UCSD-AML1 (cell line): ENCODE results near the gene SHROOM3.

Experiments
- DNase-seq: peaks from one replicate; lab custom pipeline; 2025; ENCODE audit not compliant: unreplicated experiment; lab: John Stamatoyannopoulos, UW

Gene SHROOM3

DNA sequence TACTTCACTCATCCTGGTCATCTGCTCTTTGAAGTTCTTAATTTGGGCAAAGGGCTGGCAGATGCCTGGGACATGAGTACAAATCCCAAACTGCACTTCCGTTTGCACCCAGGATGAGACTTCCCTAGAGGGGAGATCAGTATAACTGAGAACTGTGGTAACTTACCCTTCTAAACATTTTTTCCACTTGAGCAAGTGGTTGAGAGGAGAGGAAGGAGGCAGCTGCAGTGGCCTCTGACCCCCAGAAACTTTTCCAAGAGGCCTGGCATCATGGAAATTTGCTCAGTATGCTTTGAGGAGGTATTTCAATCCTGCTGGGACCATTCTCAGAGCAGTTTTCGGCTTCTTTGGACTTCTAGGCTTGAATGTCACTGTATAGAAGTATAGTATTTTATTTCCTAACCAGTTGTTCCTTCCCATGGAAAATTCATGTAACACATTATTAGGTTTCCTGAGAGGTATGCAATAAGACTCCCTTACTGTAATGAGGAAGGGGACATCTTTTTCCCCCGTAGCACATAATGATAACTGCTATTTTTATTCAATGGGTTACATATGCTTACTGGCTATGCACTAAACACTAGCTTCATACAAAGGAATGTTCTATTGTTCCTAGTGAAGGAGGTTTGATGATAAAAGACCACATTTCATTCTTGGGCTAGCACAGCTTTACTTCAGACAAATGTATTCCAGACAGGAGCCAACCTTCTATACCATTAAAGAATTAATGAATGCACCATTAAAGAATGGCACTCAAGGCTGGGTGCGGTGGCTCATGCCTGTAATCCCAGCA, 129.3 kb downstream of the SHROOM3 start:
- no peak for DNase-seq

DNA sequence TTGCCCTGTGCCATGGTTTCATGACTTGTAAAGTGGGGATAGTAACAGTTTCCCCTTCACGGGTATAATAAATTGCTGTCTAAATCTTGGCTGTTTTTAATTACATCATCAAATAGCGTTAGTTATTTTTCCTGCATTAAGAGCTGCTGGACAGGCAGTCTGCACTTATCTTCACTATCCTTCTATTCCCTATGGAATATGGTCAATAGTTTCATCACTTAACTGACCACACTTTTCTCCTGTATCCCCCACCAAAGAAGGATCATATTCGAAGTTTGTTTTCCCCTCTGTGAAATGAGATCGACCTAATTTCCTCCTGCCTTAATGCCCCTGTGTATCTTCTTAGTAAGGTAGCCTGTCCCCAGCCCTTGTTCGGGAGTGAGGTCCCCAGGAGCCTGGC, 133.2 kb downstream of the SHROOM3 start:
- no peak for DNase-seq

GRCh38 chr4:76569225-76569624, 134.2 kb downstream of the SHROOM3 start:
- no peak for DNase-seq

DNA sequence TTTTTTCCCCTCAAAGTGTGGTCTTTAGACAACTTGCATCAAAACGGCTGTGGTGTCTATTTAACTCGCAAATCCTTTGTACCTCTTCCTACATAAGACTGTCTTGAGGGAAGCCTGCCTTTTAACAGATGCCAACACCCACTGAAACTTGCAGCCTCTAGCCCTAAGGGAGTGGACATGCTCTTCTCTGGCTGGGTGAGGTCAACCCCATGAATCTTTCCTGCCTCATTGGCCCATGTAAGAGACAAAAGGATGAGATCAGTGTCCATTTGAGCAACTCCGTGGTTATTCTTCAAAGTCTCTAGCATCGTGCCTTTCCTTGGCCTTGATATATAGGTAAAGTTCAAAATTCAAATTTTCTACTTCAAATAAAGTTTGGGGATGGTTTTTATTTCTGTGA, 134.7 kb downstream of the SHROOM3 start:
- no peak for DNase-seq

- no peak for DNase-seq
These were observed 135.3 kb downstream of the SHROOM3 start for GRCh38 chr4:76570141-76570973.

DNA sequence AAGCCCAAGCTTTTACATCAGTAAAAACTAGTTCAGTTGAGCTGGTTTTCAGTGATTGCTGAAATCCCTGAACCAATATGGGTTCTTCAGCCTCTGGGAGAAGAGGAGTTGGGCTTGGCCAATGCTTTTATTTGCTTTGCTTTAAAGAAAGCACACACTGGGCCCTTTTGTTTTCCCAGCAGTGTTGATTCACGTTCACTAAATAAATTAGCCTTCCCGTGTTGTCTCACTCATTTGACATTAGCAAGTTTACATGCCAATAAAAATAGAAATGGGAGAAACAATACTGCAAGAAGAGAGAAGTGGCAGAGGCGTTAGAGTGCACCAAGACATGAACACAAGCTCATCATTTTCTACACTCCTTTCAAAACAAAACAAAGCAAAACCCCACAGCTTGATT, 136.2 kb downstream of the SHROOM3 start:
- no peak for DNase-seq

DNA sequence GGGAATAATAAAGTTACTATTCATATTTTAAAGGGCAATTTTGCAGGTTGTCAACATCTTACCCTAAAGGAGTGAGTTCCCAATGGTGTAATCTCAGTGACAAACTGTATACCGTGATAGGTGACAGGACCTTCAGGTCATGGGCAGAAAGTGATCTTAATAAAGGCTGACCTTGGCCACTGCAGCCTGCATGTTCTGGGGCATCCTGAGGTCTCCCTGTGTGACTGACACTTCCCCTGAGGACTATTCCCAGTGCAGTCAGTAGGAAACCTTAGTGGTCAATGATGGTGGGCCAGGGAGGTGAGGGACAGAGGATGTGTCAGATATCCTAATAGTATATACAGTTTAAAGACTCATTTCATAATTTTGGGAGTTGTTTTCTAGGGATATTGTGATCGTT, 137.2 kb downstream of the SHROOM3 start:
- DNase-seq = no peak

DNA sequence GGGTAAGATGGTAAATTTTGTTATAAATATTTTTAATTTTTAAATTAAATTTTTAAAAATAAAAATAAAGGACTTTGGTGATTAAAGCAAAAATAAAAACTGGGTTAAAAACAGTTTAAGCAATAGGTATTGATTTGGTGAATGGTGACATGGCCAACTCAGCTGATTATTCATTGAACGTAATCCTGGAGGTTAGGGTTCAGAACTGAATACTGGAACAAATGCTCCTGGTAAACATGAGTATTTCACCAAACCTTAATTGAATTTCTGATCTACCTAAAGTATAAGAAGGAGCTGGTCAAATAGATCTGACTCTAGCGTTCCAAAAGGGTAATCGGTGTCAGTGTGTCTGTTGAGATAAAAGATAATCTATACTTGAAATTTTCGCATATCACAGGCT, 141.8 kb downstream of the SHROOM3 start:
- no peak for DNase-seq

- DNase-seq = no peak
These were observed 143.1 kb downstream of the SHROOM3 start for GRCh38 chr4:76578002-76578560.

- DNase-seq = no peak
These were observed 144.8 kb downstream of the SHROOM3 start for GRCh38 chr4:76579596-76580375.

- no peak for DNase-seq
These were observed 146.3 kb downstream of the SHROOM3 start for GRCh38 chr4:76581077-76581962.

DNA sequence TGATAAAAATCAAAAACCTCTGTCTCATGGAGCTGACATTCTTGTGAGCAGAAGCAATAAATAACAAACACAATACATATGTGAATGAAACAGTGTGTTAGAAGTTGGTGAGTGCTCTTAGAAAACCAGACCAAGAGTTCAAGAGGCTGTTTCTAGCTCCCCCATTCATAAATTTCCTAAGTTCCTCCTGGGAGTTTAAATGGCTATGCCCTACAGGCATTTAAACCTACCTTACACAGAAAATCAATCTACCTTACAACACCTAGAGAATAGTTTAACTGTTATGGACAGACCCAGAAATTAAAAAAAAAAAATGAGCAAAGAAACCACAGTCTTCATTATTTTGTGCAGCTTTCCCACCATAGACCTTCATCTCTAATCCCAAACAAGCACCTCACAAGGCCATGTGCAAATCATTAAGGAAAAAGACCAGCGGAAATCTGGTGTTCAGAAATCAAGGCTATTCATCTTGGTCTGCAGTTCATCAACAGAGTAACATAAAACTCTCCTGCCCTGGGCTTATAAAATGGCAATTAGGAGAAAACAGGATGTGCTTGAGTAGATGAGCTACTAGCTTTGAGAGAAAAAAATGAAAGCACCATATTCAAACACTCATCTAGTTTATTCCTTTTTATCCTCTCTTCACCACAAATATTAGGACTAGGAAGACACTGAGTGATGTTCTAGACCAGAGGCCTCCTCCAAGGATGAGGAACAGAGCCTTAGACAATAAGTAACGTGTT, 147.2 kb downstream of the SHROOM3 start:
- no peak for DNase-seq

- no peak for DNase-seq
These were observed 147.7 kb downstream of the SHROOM3 start for GRCh38 chr4:76582817-76583087.

DNA sequence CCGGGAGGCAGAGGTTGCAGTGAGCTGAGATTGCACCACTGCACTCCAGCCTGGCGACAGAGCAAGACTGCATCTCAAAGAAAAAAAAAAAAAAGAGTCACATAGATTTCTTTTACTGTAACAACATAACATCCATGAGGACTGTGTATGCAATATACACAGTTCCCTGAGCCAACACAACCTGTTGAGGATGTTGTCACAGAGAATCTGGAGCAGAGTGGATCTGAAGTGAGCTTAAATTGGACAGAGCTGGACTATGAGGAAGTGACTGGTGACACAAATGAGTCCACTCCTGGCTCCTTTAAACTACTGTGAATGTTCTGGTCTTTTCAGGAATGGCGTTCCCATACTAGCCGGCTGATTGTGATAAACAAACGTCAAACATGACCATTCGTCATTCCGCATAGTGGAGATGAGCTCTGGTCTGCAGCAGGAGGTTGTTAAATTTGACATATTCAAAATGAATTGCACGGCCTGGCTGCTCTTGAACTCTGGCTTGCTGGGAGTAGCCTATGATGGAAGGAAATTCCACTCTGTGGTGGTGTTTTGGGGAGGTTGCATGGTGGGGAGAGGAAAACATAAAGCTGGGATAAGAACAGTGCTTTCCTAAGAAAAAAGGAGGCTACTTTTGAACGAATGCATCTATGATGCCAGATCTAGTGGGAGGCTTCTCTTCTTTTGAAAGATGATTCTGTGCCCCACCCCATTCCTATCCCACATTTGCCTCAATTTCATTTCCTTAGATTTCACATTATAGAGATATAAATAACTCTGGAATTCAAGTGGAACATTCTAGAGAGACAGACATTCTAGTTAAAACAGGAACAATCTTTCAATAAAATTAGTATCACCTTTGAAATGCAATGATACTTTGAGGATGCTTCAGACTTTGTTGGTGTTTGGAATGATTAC, 149.5 kb downstream of the SHROOM3 start:
- DNase-seq = no peak

- no peak for DNase-seq
These were observed 150.2 kb downstream of the SHROOM3 start for GRCh38 chr4:76585272-76585671.

GRCh38 chr4:76585897-76586360, 150.9 kb downstream of the SHROOM3 start:
- no peak for DNase-seq

DNA sequence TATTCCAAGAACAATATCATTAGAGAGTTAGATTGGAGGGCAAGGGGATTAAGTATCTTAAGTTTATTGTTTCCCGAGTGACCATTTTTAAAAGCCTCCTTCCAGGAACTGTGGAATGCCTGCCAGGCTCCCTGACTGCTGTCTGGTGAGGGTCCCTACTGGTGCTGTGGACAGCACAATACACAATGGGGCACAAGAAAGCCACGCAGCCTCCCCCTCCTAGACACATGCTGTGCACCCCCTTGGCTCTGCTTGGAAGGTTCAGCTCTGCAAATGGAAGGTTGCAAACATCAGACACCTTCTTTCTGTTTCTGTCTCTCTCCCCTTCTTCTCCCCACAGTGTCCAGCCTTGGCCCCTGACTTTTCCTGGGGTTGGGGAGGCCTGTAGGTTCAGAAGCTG, 153.2 kb downstream of the SHROOM3 start:
- DNase-seq = no peak

- DNase-seq = no peak
These were observed 154.4 kb downstream of the SHROOM3 start for GRCh38 chr4:76589402-76589801.
